Measurements from ENCODE around the gene IL1RL1. TPM values are rescaled to one million over a fixed set of nuclear protein-coding genes. Genes with fewer than 3 reads are reported as not detected.

IL1RL1 gene
- total RNA-seq, 1 experiment from 2014 or later: not detected

DNA sequence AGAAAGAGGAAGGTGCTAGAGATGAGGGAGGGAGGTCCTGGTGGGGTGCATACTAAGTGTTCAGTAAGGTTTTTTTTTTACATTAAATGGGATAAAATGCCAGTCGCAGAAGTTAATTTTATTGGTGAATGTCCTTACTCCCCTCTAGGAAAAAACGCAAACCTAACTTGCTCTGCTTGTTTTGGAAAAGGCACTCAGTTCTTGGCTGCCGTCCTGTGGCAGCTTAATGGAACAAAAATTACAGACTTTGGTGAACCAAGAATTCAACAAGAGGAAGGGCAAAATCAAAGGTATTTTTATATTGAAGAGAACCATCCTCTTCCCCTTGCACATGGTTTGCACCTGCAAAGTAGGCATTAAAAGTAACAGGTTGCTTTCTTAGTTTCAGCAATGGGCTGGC is 31.5 kb downstream of the IL1RL1 start:
- ATAC-seq (no peak), DNase-seq (ENCODE audit: low spot score) (no peak)
- H3K4me3 Mint-ChIP-seq: no peak overlapping the region
- no peaks in the 10 kb centered on the region for H3K4me1 Mint-ChIP-seq
- POLR2A ChIA-PET: no interaction called here
- no peaks in the 10 kb centered on the region for H3K27me3 Mint-ChIP-seq (ENCODE audit: low read depth)
- no peaks in the 10 kb centered on the region for H3K36me3 Mint-ChIP-seq
- no peaks in the 10 kb centered on the region for H3K9me3 Mint-ChIP-seq
- no peak overlapping the region for H3K27ac Mint-ChIP-seq
- TF ChIP-seq ZBTB21 (CRISPR knock-in tag; IDR thresholded peaks at IDR 0.05; ENCODE audit: borderline replicate concordance) (no peak), RELA (CRISPR knock-in tag; IDR thresholded peaks at IDR 0.05; ENCODE audit: borderline replicate concordance) (no peak), TEAD1 (CRISPR knock-in tag; IDR thresholded peaks at IDR 0.05) (no peak), ZNF138 (CRISPR knock-in tag; conservative IDR thresholded peaks at IDR 0.05) (no peak), TEAD4 (CRISPR knock-in tag; IDR thresholded peaks at IDR 0.05) (no peak), NFYB (CRISPR knock-in tag; conservative IDR thresholded peaks at IDR 0.05; ENCODE audit: low read depth) (no peak), ZNF317 (CRISPR knock-in tag; IDR thresholded peaks at IDR 0.05; ENCODE audit: borderline replicate concordance, low read depth) (no peak), FOXP1 (CRISPR knock-in tag; IDR thresholded peaks at IDR 0.05; ENCODE audit: borderline replicate concordance) (no peak), ZNF263 (CRISPR knock-in tag; IDR thresholded peaks at IDR 0.05; ENCODE audit: low read depth) (no peak), CREM (CRISPR knock-in tag; IDR thresholded peaks at IDR 0.05) (no peak), FOXJ3 (CRISPR knock-in tag; IDR thresholded peaks at IDR 0.05; ENCODE audit: borderline replicate concordance) (no peak), HMGA2 (CRISPR knock-in tag; IDR thresholded peaks at IDR 0.05) (no peak), ZNF423 (CRISPR knock-in tag; IDR thresholded peaks at IDR 0.05) (no peak)
- TF ChIP-seq, protein P1, sequence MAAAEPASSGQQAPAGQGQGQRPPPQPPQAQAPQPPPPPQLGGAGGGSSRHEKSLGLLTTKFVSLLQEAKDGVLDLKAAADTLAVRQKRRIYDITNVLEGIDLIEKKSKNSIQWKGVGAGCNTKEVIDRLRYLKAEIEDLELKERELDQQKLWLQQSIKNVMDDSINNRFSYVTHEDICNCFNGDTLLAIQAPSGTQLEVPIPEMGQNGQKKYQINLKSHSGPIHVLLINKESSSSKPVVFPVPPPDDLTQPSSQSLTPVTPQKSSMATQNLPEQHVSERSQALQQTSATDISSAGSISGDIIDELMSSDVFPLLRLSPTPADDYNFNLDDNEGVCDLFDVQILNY (CRISPR knock-in tag; IDR thresholded peaks at IDR 0.05): no peak
- TF ChIP-seq, protein P2, sequence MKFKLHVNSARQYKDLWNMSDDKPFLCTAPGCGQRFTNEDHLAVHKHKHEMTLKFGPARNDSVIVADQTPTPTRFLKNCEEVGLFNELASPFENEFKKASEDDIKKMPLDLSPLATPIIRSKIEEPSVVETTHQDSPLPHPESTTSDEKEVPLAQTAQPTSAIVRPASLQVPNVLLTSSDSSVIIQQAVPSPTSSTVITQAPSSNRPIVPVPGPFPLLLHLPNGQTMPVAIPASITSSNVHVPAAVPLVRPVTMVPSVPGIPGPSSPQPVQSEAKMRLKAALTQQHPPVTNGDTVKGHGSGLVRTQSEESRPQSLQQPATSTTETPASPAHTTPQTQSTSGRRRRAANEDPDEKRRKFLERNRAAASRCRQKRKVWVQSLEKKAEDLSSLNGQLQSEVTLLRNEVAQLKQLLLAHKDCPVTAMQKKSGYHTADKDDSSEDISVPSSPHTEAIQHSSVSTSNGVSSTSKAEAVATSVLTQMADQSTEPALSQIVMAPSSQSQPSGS (CRISPR knock-in tag; IDR thresholded peaks at IDR 0.05; ENCODE audit: borderline replicate concordance, low read depth): no peak
- TF ChIP-seq, protein P3, sequence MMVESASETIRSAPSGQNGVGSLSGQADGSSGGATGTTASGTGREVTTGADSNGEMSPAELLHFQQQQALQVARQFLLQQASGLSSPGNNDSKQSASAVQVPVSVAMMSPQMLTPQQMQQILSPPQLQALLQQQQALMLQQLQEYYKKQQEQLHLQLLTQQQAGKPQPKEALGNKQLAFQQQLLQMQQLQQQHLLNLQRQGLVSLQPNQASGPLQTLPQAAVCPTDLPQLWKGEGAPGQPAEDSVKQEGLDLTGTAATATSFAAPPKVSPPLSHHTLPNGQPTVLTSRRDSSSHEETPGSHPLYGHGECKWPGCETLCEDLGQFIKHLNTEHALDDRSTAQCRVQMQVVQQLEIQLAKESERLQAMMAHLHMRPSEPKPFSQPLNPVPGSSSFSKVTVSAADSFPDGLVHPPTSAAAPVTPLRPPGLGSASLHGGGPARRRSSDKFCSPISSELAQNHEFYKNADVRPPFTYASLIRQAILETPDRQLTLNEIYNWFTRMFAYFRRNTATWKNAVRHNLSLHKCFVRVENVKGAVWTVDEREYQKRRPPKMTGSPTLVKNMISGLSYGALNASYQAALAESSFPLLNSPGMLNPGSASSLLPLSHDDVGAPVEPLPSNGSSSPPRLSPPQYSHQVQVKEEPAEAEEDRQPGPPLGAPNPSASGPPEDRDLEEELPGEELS (CRISPR knock-in tag; IDR thresholded peaks at IDR 0.05): no peak
- CTCF ChIA-PET: interaction anchor here (1.5 kb wide), 1 partner anchor 177 kb away, joined by 5 read pairs; no protein-coding TSS in a partner anchor

DNA sequence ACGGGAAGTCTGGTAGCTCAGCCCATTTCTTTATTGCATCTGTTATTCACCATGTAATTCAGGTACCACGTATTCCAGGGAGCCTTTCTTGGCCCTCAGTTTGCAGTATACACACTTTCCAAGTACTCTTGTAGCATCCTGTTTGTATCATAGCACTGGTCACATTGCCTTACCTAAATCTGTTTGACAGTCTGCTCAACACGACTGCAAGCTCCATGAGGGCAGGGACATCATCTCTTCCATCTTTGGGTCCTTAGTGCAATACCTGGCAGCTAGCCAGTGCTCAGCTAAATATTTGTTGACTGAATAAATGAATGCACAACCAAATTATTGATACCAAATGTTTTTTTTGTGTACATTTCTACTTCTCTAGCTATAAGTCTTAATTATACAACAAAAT is 33.0 kb downstream of the IL1RL1 start:
- ATAC-seq: no peak
- no peaks in the 10 kb centered on the region for H3K9me3 Mint-ChIP-seq
- ChIA-PET POLR2A (no interaction called here), CTCF (no interaction called here)
- no peak overlapping the region for H3K27ac Mint-ChIP-seq
- no peaks in the 10 kb centered on the region for H3K4me1 Mint-ChIP-seq
- no peak for DNase-seq (ENCODE audit: low spot score)
- H3K4me3 Mint-ChIP-seq: no peak overlapping the region
- no peaks in the 10 kb centered on the region; the same call in 1 of the 2 replicates for H3K27me3 Mint-ChIP-seq (ENCODE audit: low read depth)
- H3K36me3 Mint-ChIP-seq: no peaks in the 10 kb centered on the region
- TF ChIP-seq, protein P2 (CRISPR knock-in tag; IDR thresholded peaks at IDR 0.05; ENCODE audit: borderline replicate concordance, low read depth): no peak
- TF ChIP-seq, protein P4, sequence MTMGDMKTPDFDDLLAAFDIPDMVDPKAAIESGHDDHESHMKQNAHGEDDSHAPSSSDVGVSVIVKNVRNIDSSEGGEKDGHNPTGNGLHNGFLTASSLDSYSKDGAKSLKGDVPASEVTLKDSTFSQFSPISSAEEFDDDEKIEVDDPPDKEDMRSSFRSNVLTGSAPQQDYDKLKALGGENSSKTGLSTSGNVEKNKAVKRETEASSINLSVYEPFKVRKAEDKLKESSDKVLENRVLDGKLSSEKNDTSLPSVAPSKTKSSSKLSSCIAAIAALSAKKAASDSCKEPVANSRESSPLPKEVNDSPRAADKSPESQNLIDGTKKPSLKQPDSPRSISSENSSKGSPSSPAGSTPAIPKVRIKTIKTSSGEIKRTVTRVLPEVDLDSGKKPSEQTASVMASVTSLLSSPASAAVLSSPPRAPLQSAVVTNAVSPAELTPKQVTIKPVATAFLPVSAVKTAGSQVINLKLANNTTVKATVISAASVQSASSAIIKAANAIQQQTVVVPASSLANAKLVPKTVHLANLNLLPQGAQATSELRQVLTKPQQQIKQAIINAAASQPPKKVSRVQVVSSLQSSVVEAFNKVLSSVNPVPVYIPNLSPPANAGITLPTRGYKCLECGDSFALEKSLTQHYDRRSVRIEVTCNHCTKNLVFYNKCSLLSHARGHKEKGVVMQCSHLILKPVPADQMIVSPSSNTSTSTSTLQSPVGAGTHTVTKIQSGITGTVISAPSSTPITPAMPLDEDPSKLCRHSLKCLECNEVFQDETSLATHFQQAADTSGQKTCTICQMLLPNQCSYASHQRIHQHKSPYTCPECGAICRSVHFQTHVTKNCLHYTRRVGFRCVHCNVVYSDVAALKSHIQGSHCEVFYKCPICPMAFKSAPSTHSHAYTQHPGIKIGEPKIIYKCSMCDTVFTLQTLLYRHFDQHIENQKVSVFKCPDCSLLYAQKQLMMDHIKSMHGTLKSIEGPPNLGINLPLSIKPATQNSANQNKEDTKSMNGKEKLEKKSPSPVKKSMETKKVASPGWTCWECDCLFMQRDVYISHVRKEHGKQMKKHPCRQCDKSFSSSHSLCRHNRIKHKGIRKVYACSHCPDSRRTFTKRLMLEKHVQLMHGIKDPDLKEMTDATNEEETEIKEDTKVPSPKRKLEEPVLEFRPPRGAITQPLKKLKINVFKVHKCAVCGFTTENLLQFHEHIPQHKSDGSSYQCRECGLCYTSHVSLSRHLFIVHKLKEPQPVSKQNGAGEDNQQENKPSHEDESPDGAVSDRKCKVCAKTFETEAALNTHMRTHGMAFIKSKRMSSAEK (CRISPR knock-in tag; IDR thresholded peaks at IDR 0.05; ENCODE audit: borderline replicate concordance): no peak
- TF ChIP-seq, protein P5, sequence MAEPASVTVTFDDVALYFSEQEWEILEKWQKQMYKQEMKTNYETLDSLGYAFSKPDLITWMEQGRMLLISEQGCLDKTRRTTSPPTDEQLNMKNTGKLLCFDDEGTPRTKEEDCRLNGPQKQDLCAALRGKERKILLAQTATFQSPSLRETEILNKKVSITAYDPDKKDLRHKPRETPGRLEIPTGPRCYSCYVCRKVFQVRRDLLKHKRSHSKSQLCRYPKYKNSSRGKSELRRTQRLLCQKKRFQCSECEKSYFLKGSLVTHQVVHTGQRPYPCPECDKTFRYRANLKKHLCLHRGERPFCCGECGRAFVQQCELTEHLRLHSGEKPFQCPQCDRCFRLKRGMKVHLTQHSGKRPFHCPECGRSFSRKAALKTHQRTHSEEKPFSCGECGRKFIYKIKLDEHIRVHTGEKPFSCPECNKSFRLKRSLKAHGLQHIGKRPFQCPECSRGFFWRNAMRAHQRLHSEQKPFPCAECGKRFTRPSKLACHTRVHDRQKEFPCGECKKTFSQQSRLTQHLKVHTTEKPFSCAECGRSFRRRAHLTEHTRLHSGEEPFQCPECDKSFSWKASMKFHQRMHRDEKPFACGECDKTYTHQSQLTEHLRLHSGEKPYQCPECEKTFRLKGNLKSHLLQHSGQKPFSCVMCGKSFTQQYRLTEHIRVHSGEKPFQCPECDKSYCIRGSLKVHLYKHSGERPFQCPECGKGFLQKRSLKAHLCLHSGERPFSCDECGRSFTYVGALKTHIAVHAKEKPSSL (CRISPR knock-in tag; conservative IDR thresholded peaks at IDR 0.05): no peak
- TF ChIP-seq EMX1 (CRISPR knock-in tag; IDR thresholded peaks at IDR 0.05): no peak
- TF ChIP-seq, protein P6, sequence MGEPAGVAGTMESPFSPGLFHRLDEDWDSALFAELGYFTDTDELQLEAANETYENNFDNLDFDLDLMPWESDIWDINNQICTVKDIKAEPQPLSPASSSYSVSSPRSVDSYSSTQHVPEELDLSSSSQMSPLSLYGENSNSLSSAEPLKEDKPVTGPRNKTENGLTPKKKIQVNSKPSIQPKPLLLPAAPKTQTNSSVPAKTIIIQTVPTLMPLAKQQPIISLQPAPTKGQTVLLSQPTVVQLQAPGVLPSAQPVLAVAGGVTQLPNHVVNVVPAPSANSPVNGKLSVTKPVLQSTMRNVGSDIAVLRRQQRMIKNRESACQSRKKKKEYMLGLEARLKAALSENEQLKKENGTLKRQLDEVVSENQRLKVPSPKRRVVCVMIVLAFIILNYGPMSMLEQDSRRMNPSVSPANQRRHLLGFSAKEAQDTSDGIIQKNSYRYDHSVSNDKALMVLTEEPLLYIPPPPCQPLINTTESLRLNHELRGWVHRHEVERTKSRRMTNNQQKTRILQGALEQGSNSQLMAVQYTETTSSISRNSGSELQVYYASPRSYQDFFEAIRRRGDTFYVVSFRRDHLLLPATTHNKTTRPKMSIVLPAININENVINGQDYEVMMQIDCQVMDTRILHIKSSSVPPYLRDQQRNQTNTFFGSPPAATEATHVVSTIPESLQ (CRISPR knock-in tag; IDR thresholded peaks at IDR 0.05): no peak
- TF ChIP-seq ZNF138 (CRISPR knock-in tag; conservative IDR thresholded peaks at IDR 0.05): no peak
- TF ChIP-seq JUN (CRISPR knock-in tag; IDR thresholded peaks at IDR 0.05): no peak

Measured in WTC11 (cell line).